Measurements from ENCODE around the gene SPDYC. TPM values are rescaled to one million over a fixed set of nuclear protein-coding genes. Genes with fewer than 3 reads are reported as not detected.
A peak's percentile ranks its signal among the peaks of the same experiment; 100 is the strongest.
"Not testable (repeated sequence)": the region's sequence is repeated elsewhere in the genome, so short reads cannot be mapped to it uniquely, and the experiment has no call there.

SPDYC gene
- total RNA-seq, 2 experiments from 2014 or later: not detected

DNA sequence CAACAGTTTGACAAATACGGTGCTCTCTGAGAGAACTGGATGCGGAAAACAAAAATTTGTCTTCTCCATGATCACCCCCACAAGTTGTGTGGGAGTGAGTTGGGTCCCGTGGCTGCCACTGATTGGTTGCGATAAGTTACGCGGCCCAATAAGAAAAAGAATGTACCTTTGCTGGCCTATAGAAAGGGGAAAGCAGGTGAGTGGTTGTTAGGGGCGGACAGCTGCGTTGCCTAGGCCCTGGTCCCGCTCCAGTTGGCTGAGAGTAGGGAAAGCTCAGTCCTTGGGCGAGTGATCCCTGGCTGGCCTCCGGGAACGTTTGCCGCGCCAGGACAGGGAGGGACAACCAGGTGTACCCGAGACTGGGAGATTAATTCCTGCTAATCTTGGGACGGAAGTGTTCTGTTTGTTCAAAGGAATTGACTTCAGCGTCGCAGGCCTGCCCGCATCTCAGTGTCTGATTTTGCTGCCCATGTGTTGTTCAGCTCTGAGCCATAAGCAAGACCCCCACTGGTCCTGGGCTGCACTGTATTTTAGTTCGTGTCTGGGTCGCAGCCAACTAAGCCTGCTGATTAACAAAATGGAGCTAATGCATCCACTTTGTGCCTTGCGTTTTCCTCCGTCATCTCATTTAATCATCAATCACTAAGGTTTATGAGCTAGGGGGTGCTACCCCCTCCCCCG lies 34.9 kb upstream of the SPDYC start:
- peak; percentile 93 for DNase-seq
- peak; percentile 89 for ATAC-seq
- no peaks in the 10 kb centered on the region for H3K9me3 Mint-ChIP-seq (ENCODE audit: insufficient read depth)
- ChIA-PET POLR2A (interaction anchor here (0.6 to 2.3 kb wide), 25 partner anchors 10 to 362 kb away, joined by 3 to 31 read pairs (median 4); partner anchors contain the start of genes ARL2, CAPN1, FAU and MEN1), CTCF (interaction anchor here (0.7 to 2.8 kb wide), 16 partner anchors 9 to 417 kb away, joined by 3 to 19 read pairs (median 4); partner anchors contain the start of genes CAPN1, CDC42EP2, DPF2 and FAU)
- H3K4me1 Mint-ChIP-seq (ENCODE audit: low read depth): peaks cover 29% of the 10 kb centered on the region
- peaks cover 30% of the 10 kb centered on the region for H3K36me3 Mint-ChIP-seq (ENCODE audit: low read depth)
- peaks cover 2% of the 10 kb centered on the region for H3K27me3 Mint-ChIP-seq (ENCODE audit: low read depth)
- H3K27ac Mint-ChIP-seq: peak overlapping the region; percentile 100
- peak overlapping the region; percentile 99 for H3K4me3 Mint-ChIP-seq

DNA sequence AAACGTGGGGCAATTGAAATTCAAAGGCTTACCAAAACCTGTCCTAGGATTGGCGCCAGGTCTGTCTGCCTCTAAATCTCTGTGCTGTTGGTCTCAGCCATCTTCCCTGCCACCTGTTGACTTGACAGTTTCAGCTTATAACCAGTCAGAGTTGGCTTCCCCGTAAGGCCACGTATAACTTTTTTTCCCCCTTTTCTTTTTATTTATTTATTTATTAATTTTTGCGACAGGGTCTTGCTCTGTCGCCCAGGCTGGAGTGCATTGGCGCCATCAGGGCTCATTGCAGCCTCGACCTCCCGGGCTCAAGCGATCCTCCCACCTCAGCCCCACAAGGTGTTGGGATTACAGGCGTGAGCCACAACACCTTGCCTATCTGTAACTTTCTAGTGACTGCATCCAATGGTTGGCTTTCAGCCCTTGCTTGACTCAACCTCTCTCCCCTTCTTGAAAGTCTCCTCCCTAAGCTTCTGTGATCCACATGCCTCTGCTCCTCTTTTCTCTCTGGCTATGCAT lies 34.3 kb upstream of the SPDYC start:
- Mint-ChIP-seq H3K27ac (peak overlapping the region; percentile 100), H3K36me3 (ENCODE audit: low read depth) (peaks cover 28% of the 10 kb centered on the region), H3K4me1 (ENCODE audit: low read depth) (peaks cover 29% of the 10 kb centered on the region), H3K4me3 (peak overlapping the region; percentile 99), H3K27me3 (ENCODE audit: low read depth) (peaks cover 5% of the 10 kb centered on the region), H3K9me3 (ENCODE audit: insufficient read depth) (no peaks in the 10 kb centered on the region)
- ATAC-seq: no peak
- ChIA-PET CTCF (interaction anchor here (0.7 to 2.8 kb wide), 18 partner anchors 8 to 417 kb away, joined by 3 to 19 read pairs (median 4); partner anchors contain the start of genes CAPN1, CDC42EP2, DPF2 and FAU), POLR2A (interaction anchor here (0.6 to 2.3 kb wide), 23 partner anchors 11 to 362 kb away, joined by 3 to 31 read pairs (median 4); partner anchors contain the start of genes ARL2, CAPN1, FAU and MRPL49)
- no peak for DNase-seq

DNA sequence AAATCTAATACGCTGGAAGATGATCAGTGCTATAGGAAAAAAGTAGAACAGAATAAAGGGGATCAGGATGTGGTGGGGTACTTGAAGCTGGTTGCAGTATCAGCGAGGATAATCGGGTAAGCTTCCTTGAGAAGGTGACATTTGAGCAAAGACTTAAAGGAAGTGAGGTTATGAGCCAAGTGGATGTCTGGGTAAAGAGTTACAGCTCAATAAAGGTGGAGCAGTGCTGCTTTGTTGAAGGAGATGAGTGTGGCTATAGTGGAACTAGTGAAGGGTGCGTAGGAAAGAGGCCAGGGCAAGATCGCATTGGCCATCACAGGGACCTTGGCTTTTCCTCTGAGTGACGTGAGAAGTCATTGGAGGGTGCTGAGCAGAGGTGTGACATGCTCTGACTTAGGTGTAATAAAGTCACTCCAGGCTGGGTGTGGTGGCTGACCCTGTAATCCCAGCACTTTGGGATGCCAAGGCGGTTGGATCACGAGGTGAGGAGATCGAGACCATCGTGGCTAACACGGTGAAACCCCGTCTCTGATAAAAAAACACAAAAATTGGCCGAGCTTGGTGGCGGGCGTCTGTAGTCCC lies 33.4 kb upstream of the SPDYC start:
- Mint-ChIP-seq H3K9me3 (ENCODE audit: insufficient read depth) (no peaks in the 10 kb centered on the region), H3K4me1 (ENCODE audit: low read depth) (peaks cover 29% of the 10 kb centered on the region), H3K27ac (no peak overlapping the region), H3K4me3 (peak overlapping the region; percentile 47), H3K27me3 (ENCODE audit: low read depth) (peaks cover 5% of the 10 kb centered on the region), H3K36me3 (ENCODE audit: low read depth) (peaks cover 20% of the 10 kb centered on the region)
- POLR2A ChIA-PET: interaction anchor here (0.6 to 2.3 kb wide), 5 partner anchors 12 to 76 kb away, joined by 3 to 31 read pairs (median 4); partner anchors contain the start of genes CAPN1, FAU and MRPL49
- CTCF ChIA-PET: interaction anchor here (1.0 to 2.8 kb wide), 8 partner anchors 11 to 193 kb away, joined by 4 to 19 read pairs (median 7); partner anchors contain the start of genes CAPN1, CDC42EP2, TM7SF2 and ZNHIT2
- no peak for ATAC-seq
- no peak for DNase-seq

DNA sequence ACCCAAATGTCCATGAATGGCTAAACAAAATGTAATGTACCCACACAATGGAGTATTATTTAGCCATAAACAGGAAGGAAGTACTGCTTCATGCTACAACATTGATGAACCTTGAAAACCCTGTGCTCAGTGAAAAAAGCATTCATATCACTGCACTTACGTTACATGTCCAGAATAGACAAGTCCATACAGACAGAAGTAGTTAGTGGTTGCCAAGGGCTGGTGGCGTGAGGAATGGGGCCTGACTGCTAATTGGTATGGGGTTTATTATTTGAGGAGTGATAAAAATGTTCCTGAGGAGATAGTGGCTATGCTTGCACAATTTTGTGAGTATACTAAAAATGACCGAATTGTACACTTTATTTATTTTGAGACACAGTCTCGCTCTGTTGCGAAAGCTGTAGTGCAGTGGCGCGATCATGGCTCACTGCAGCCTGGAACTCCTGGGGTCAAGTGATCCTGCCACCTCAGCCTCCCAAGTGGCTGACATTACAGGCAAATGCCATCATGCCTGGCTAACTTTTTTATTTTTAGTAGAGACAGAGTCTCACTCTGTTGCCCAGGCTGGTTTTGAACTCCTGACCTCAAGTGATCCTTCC lies 28.0 kb upstream of the SPDYC start:
- H3K4me3 Mint-ChIP-seq: no peak overlapping the region
- ATAC-seq: no peak
- H3K36me3 Mint-ChIP-seq (ENCODE audit: low read depth): no peaks in the 10 kb centered on the region
- ChIA-PET POLR2A (no interaction called here), CTCF (no interaction called here)
- H3K4me1 Mint-ChIP-seq (ENCODE audit: low read depth): no peaks in the 10 kb centered on the region
- H3K9me3 Mint-ChIP-seq (ENCODE audit: insufficient read depth): no peaks in the 10 kb centered on the region
- no peak for DNase-seq
- H3K27me3 Mint-ChIP-seq (ENCODE audit: low read depth): peaks cover 19% of the 10 kb centered on the region
- H3K27ac Mint-ChIP-seq: no peak overlapping the region

DNA sequence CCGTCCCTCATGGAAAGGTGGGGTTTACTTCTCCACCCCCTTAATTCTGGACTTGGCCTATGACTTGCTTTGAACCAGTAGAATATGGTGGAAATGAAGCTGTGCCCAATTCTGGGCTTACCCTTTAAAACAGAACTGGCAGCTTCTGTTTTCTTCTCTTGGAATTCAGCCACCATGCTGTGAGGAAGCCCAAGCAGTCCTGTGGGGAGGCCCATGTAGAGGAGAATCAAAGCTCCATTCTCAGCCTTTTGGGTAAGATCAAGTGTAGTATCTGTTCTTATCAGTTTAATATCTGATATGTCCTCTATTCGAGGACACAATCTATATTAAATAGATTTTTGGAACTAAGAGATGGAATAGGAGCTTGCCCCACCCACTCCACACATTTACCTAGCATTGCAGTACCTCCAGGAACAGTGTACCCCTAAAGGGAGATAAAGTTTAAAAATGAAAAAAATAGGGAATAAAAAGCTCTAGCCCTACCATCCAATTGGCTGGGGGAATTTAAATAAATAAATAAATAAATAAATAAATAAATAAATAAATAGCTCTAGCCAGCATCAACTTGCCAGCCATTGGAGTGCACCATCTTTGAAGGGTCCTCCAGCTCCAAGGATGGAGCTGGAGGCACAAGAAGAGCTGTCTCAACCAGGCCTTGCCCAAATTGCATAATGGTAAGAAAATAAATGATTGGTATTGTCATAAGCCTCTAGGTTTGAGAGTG lies 22.5 kb upstream of the SPDYC start:
- ATAC-seq: no peak
- POLR2A ChIA-PET: interaction anchor here (0.9 to 2.0 kb wide), 3 partner anchors 10 to 24 kb away, joined by 3 to 6 read pairs (median 4); no protein-coding TSS in a partner anchor

DNA sequence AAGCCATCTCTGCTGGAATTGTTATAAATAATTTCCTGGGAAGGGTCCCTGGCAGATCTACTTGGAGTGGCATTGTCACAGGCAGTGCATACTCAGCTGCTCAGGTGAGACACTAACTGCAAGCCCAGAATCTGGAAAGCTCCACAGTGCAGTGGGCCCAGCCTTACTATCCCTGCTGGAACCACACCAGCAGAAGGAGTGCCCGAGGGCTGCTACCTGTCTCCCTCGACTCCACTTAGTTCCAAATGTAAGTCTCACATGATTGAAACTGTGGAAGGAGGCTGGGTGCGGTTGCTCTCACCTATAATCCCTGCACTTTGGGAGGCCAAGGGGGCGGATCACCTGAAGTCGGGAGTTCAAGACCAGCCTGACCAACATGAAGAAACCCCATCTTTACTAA lies 21.4 kb upstream of the SPDYC start:
- H3K27me3 Mint-ChIP-seq (ENCODE audit: low read depth): peaks cover 31% of the 10 kb centered on the region
- H3K4me3 Mint-ChIP-seq: no peak overlapping the region
- peaks cover 9% of the 10 kb centered on the region for H3K4me1 Mint-ChIP-seq (ENCODE audit: low read depth)
- H3K9me3 Mint-ChIP-seq (ENCODE audit: insufficient read depth): no peaks in the 10 kb centered on the region
- DNase-seq: no peak
- ChIA-PET CTCF (no interaction called here), POLR2A (interaction anchor here (1.5 to 2.0 kb wide), 2 partner anchors 13 to 23 kb away, joined by 4 to 6 read pairs; no protein-coding TSS in a partner anchor)
- H3K27ac Mint-ChIP-seq: no peak overlapping the region
- no peak for ATAC-seq
- H3K36me3 Mint-ChIP-seq (ENCODE audit: low read depth): no peaks in the 10 kb centered on the region

More for the DNA sequence above, 22.5 kb upstream of the SPDYC start:
- DNase-seq: no peak
- Mint-ChIP-seq H3K9me3 (ENCODE audit: insufficient read depth) (no peaks in the 10 kb centered on the region), H3K4me3 (no peak overlapping the region), H3K27me3 (ENCODE audit: low read depth) (peaks cover 27% of the 10 kb centered on the region), H3K27ac (no peak overlapping the region), H3K36me3 (ENCODE audit: low read depth) (no peaks in the 10 kb centered on the region), H3K4me1 (ENCODE audit: low read depth) (peaks cover 9% of the 10 kb centered on the region)
- CTCF ChIA-PET: interaction anchor here (1.3 to 1.7 kb wide), 2 partner anchors 12 to 182 kb away, joined by 5 read pairs; no protein-coding TSS in a partner anchor

DNA sequence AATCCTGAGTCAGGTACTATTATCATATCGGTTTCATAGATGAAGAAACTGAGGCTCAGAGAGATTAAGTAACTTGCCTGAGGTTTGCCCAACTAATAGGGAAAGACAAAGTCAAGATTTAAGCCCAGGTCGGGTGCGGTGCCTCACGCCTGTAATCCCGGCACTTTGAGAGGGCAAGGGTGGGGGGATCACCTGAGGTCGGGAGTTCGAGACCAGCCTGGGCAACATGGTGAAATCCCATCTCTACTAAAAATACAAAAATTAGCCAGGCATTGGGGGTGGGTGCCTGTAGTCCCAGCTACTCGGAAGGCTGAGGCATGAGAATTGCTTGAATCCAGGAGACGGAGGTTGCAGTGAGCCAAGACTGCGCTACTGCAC lies 19.9 kb upstream of the SPDYC start:
- H3K9me3 Mint-ChIP-seq (ENCODE audit: insufficient read depth); H3K27ac Mint-ChIP-seq; H3K4me1 Mint-ChIP-seq (ENCODE audit: low read depth); ATAC-seq; DNase-seq; POLR2A ChIA-PET; H3K4me3 Mint-ChIP-seq; H3K36me3 Mint-ChIP-seq (ENCODE audit: low read depth); CTCF ChIA-PET: not testable (repeated sequence)
- H3K27me3 Mint-ChIP-seq (ENCODE audit: low read depth): peaks cover 28% of the 10 kb centered on the region

DNA sequence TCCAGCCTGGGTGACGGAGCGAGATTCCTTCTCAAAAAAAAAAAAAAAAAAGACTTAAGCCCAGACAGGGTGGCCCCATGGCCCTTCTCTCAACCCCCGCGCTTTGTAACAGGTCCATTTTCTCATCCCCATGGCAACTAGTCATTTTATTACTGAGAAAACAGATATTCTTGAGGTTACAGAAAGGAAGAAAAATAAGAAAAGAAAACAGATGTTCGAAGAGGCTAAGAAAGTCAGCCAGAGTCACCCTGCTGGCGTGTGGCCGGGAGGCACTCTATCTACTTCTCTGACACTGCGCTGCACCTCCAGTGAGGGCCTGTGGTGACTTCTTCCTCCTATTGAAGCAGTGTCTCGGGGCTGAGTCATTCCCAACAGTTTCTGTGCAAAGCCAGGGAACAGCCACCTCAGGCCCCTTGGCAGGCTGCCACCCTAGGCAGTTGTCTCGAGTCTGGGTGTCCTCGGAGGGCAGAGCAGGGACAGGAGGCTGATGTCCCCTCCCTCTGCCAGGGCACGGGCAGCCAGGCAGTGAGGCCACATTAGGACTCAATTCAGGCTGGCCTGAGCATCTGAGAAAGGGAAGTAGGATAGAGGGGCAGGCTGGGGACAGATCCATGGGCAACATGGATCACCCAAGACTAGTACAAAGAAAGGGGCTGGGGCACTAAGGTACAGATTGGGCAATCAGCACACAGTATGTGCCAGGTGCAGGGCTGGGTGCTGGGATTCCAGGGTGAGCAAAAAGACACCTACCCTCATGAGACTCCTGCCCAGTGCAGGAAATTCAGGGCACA lies 19.3 kb upstream of the SPDYC start:
- peak; percentile 36 for ATAC-seq
- no peak overlapping the region for H3K4me3 Mint-ChIP-seq
- no peak for DNase-seq
- no peak overlapping the region for H3K27ac Mint-ChIP-seq
- peaks cover 9% of the 10 kb centered on the region for H3K4me1 Mint-ChIP-seq (ENCODE audit: low read depth)
- H3K36me3 Mint-ChIP-seq (ENCODE audit: low read depth): no peaks in the 10 kb centered on the region
- peaks cover 23% of the 10 kb centered on the region for H3K27me3 Mint-ChIP-seq (ENCODE audit: low read depth)
- ChIA-PET POLR2A (no interaction called here), CTCF (interaction anchor here (0.6 kb wide), 1 partner anchor 53 kb away, joined by 3 read pairs; no protein-coding TSS in a partner anchor)
- no peaks in the 10 kb centered on the region for H3K9me3 Mint-ChIP-seq (ENCODE audit: insufficient read depth)

DNA sequence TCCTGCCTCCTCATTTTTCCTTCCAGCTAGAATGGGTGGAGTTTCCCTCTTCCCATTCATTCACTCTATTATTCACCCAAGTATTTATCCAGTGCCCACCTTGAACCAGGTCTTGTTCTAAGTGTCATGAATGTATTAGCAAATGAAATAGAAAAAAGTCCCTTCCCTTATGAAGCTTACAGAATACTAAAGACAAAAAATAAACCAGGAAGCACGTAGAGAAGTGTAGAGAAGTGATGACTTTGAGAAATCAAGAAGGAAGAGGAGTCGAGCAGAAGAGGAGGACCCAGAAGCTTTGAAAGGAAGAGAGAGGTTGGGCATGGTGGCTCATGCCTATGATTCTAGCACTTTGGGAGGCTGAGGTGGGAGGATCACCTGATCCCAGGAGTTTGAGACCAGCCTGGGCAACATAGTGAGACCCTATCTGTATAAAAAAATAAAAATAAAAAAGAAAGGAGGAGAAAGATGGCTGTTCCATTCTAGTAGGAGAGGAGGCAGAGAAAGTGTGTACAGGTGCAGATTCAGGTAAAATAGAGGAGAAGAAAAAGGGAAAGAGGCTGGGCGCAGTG lies 18.6 kb upstream of the SPDYC start:
- H3K4me1 Mint-ChIP-seq (ENCODE audit: low read depth): peaks cover 9% of the 10 kb centered on the region
- POLR2A ChIA-PET: interaction anchor here (1.2 kb wide), 1 partner anchor 18 kb away, joined by 3 read pairs; no protein-coding TSS in a partner anchor
- no peaks in the 10 kb centered on the region for H3K36me3 Mint-ChIP-seq (ENCODE audit: low read depth)
- peaks cover 22% of the 10 kb centered on the region for H3K27me3 Mint-ChIP-seq (ENCODE audit: low read depth)
- DNase-seq (no peak), ATAC-seq (no peak)
- no peaks in the 10 kb centered on the region for H3K9me3 Mint-ChIP-seq (ENCODE audit: insufficient read depth)
- no peak overlapping the region for H3K27ac Mint-ChIP-seq
- CTCF ChIA-PET: interaction anchor here (0.6 to 1.0 kb wide), 2 partner anchors 52 to 53 kb away, joined by 3 read pairs; no protein-coding TSS in a partner anchor
- no peak overlapping the region for H3K4me3 Mint-ChIP-seq

DNA sequence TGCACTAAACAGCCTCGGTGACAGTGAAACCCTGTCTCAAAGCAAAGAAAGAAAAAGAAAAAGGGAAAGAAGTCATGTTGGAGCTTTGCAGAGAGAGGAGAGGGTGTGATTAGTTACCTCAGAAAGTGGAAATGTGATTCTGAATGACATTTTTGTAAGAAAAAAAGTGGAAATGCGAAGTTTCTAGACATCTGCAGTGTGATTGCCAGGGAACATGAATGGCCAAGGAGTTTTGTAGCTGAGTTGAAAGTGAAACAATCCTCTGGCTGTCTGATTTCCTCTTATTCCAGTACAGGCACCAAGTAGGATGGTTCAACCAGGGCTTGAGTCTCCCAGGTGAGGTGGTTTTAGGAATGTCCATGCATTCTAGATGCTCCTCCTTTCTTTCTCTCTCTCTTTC lies 17.9 kb upstream of the SPDYC start:
- no peak overlapping the region for H3K27ac Mint-ChIP-seq
- ChIA-PET CTCF (interaction anchor here (1.0 kb wide), 1 partner anchor 51 kb away, joined by 3 read pairs; no protein-coding TSS in a partner anchor), POLR2A (interaction anchor here (0.6 to 1.2 kb wide), 2 partner anchors 19 to 110 kb away, joined by 3 read pairs; no protein-coding TSS in a partner anchor)
- ATAC-seq (no peak), DNase-seq (no peak)
- no peaks in the 10 kb centered on the region for H3K9me3 Mint-ChIP-seq (ENCODE audit: insufficient read depth)
- H3K36me3 Mint-ChIP-seq (ENCODE audit: low read depth): no peaks in the 10 kb centered on the region
- peaks cover 22% of the 10 kb centered on the region for H3K27me3 Mint-ChIP-seq (ENCODE audit: low read depth)
- no peak overlapping the region for H3K4me3 Mint-ChIP-seq
- H3K4me1 Mint-ChIP-seq (ENCODE audit: low read depth): peaks cover 12% of the 10 kb centered on the region

Data from activated CD8-positive, alpha-beta T cell treated with anti-CD3 and anti-CD28 coated beads, Interleukin-2, amount 10 ng/mL, durations not matched to agents 7 days and 5 days (primary cell).